ENCODE data around the gene ETV3L.

ETV3L gene

GRCh38 chr1:157108448-157108847 is 8.8 kb upstream of the ETV3L start:
- no peak for DNase-seq (ENCODE audit: extremely low read depth, insufficient read length)
- H3K36me3 ChIP-seq (ENCODE audit: control insufficient read depth, insufficient read depth, low read length), result no peaks in the 10 kb centered on the region
- H3K27me3 ChIP-seq (replicated peaks; ENCODE audit: control insufficient read depth, insufficient read depth, low read length), result no peaks in the 10 kb centered on the region; the same call in 1 of the 2 replicates
- TF ChIP-seq CTCF (IDR thresholded peaks at IDR 0.05; ENCODE audit: insufficient read depth, low read length, poor library complexity, severe bottlenecking), result no peak
- no peak overlapping the region for H3K4me3 ChIP-seq (replicated peaks; ENCODE audit: low read depth, low read length)

GRCh38 chr1:157107702-157108101 is 8.1 kb upstream of the ETV3L start:
- Histone ChIP-seq H3K36me3 (ENCODE audit: control insufficient read depth, insufficient read depth, low read length) (no peaks in the 10 kb centered on the region), H3K4me3 (replicated peaks; ENCODE audit: low read depth, low read length) (no peak overlapping the region), H3K27me3 (replicated peaks; ENCODE audit: control insufficient read depth, insufficient read depth, low read length) (no peaks in the 10 kb centered on the region; the same call in 1 of the 2 replicates)
- no peak for DNase-seq (ENCODE audit: extremely low read depth, insufficient read length)
- no peak for TF ChIP-seq CTCF (IDR thresholded peaks at IDR 0.05; ENCODE audit: insufficient read depth, low read length, poor library complexity, severe bottlenecking)

GRCh38 chr1:157106813-157107189 is 7.2 kb upstream of the ETV3L start:
- no peaks in the 10 kb centered on the region; the same call in 1 of the 2 replicates for H3K27me3 ChIP-seq (replicated peaks; ENCODE audit: control insufficient read depth, insufficient read depth, low read length)
- no peak overlapping the region for H3K4me3 ChIP-seq (replicated peaks; ENCODE audit: low read depth, low read length)
- DNase-seq (ENCODE audit: extremely low read depth, insufficient read length), result no peak
- H3K36me3 ChIP-seq (ENCODE audit: control insufficient read depth, insufficient read depth, low read length), result no peaks in the 10 kb centered on the region
- no peak for TF ChIP-seq CTCF (IDR thresholded peaks at IDR 0.05; ENCODE audit: insufficient read depth, low read length, poor library complexity, severe bottlenecking)

GRCh38 chr1:157105988-157106812 is 6.6 kb upstream of the ETV3L start:
- peak; percentile 60 for DNase-seq (ENCODE audit: extremely low read depth, insufficient read length)
- Histone ChIP-seq H3K27me3 (replicated peaks; ENCODE audit: control insufficient read depth, insufficient read depth, low read length) (no peaks in the 10 kb centered on the region; the same call in 1 of the 2 replicates), H3K4me3 (replicated peaks; ENCODE audit: low read depth, low read length) (no peak overlapping the region), H3K36me3 (ENCODE audit: control insufficient read depth, insufficient read depth, low read length) (no peaks in the 10 kb centered on the region)
- TF ChIP-seq CTCF (IDR thresholded peaks at IDR 0.05; ENCODE audit: insufficient read depth, low read length, poor library complexity, severe bottlenecking), result no peak

GRCh38 chr1:157105298-157105987 is 5.8 kb upstream of the ETV3L start:
- Histone ChIP-seq H3K36me3 (ENCODE audit: control insufficient read depth, insufficient read depth, low read length) (no peaks in the 10 kb centered on the region), H3K27me3 (replicated peaks; ENCODE audit: control insufficient read depth, insufficient read depth, low read length) (no peaks in the 10 kb centered on the region; the same call in 1 of the 2 replicates), H3K4me3 (replicated peaks; ENCODE audit: low read depth, low read length) (no peak overlapping the region)
- TF ChIP-seq CTCF (IDR thresholded peaks at IDR 0.05; ENCODE audit: insufficient read depth, low read length, poor library complexity, severe bottlenecking), result no peak
- no peak for DNase-seq (ENCODE audit: extremely low read depth, insufficient read length)
